Esophagus squamous epithelium (tissue), 5 donors: ENCODE results near the gene PTK7. TPM values are rescaled to one million over a fixed set of nuclear protein-coding genes. Genes with fewer than 3 reads are reported as not detected.

Source experiments
- DNase-seq: peaks from one replicate; lab custom pipeline; 2025; lab: John Stamatoyannopoulos, UW
- H3K27ac ChIP-seq, 4 donors: fragments of 200-600 bp; sonication (generic); one replicate each; pipeline ENCODE4 v1.5.1; 2016 to 2019; ENCODE audit warnings: mild to moderate bottlenecking in 1 of 4
- H3K27me3 ChIP-seq, 4 donors: fragments of 200-600 bp; sonication (generic); 1 replicate in 3 of 4; 2 replicates in 1 of 4; pipeline versions ENCODE4 v1.5.1 to v1.6.0; 2017 to 2021; ENCODE audit warnings: antibody characterized with exemption in 1 of 4
- H3K36me3 ChIP-seq, 3 donors: fragments of 200-600 bp; sonication (generic); one replicate each; pipeline ENCODE4 v1.5.1; 2016 to 2019
- H3K4me1 ChIP-seq, 3 donors: fragments of 200-600 bp; sonication (generic); one replicate each; pipeline ENCODE4 v1.5.1; 2017 to 2019
- H3K4me3 ChIP-seq, 4 donors: fragments of 200-600 bp; sonication (generic); 1 replicate in 3 of 4; 2 replicates in 1 of 4; pipeline ENCODE4 v1.5.1; 2016 to 2019; ENCODE audit warnings: mild to moderate bottlenecking in 2 of 4, moderate library complexity in 1 of 4
- H3K9me3 ChIP-seq, 3 donors: fragments of 200-600 bp; sonication (generic); one replicate each; pipeline ENCODE4 v1.5.1; 2016 to 2019
- CTCF ChIP-seq, 6 experiments: fragments of 450-650 bp in 4 of 6; fragments of 200-600 bp in 2 of 6; sonication (generic) in 2 of 6; IDR thresholded peaks; one replicate each; pipeline ENCODE4 v1.5.1; 2016 to 2019; ENCODE audit warnings: antibody characterized with exemption in 6 of 6, mild to moderate bottlenecking in 4 of 6, moderate library complexity in 4 of 6
- POLR2A ChIP-seq, 4 donors: fragments of 450-650 bp; IDR thresholded peaks; one replicate each; pipeline ENCODE4 v1.6.1; 2017; ENCODE audit warnings: antibody characterized with exemption in 4 of 4, mild to moderate bottlenecking in 4 of 4, moderate library complexity in 3 of 4
- WGBS, 2 donors: methylation state at CpG; one replicate each; pipeline ENCODE4 v1.1.5; 2018; 5-methylcytosine and 5-hydroxymethylcytosine counted together
- intact Hi-C: fragments of 100-400 bp; cut with DNase I; formaldehyde crosslinking; loops from one replicate; pipeline ENCODE4 v1.15.0; 2022
- total RNA-seq, 4 donors: library from RNA; depleted of rRNA; stranded (reverse); fragments of >200 nt; gene quantifications; one replicate each; pipeline ENCODE4 v1.1.0, GENCODE V29; 2016
- donor health status: DM: yes; HTN: yes; CAD: no.

Gene PTK7
- total RNA-seq, 4 donors from 2014 or later, result 30.6 to 44.1 (median 36.7) TPM

DNA sequence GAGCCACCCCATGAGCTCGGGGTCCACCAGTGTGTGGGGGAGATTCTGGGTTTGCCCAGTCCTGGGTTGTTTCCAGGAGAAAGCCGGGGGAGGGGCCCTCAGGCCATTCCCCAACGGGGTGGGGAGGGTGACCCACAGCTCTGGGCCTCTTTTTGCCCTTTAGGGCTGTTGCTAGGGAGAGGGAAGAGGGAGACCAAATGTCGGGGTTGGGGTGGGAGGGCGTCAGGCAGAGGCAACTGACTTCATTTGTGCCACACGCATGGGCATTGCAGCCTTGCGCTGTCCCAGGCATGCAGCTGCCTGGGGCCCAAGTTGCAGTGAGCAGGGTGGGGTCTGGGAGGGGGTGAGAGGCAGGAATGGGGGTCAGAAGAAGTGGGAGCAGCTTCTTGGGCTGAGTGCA, 103.9 kb downstream of the PTK7 start:
- intact Hi-C loops, result no loop called here
- H3K9me3 ChIP-seq, result no peaks in the 10 kb centered on the region
- H3K4me1 ChIP-seq, result peaks cover 2 to 53% (median 29%) of the 10 kb centered on the region in 3 donors
- TF ChIP-seq CTCF (IDR thresholded peaks at IDR 0.05) (no peak), POLR2A (IDR thresholded peaks at IDR 0.05) (no peak)
- H3K36me3 ChIP-seq, result peaks cover 8 to 68% (median 27%) of the 10 kb centered on the region in 3 donors
- DNase-seq, result no peak
- 82% methylated on average over 3 of the region's 7 CpGs; no CpG with 5 or more reads in 1 of the 2 donors for WGBS, 2 donors
- no peak overlapping the region for H3K4me3 ChIP-seq
- H3K27me3 ChIP-seq, result no peaks in the 10 kb centered on the region
- H3K27ac ChIP-seq, result peak overlapping the region in 1 of 4 donors; percentile 87

DNA sequence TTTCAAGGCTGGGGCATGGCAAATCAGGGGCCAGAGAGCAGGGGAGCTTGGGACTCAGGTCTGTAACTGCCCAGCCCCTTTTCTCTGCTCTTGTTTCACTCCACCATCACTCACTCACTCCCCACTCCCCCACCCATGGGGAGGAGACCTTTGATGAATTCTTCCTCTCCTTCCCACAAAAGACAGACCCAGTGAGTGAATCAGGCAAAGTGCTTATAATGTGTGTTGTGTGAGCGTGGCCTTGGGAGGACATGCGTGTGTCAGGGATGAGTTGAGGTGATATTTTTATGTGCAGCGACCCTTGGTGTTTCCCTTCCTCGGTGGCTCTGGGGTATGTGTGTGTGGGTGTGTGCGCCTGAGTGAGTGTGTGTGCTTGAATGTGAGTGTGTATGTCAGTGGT, 104.9 kb downstream of the PTK7 start:
- H3K27ac ChIP-seq, result peak overlapping the region in 3 of 4 donors; percentile 35 to 92 (median 87)
- no peaks in the 10 kb centered on the region for H3K9me3 ChIP-seq
- H3K4me1 ChIP-seq, result peaks cover 0 to 53% (median 25%) of the 10 kb centered on the region in 3 donors
- WGBS, 2 donors, result 61 to 63% methylated on average over 5 of the region's 5 CpGs
- DNase-seq, result no peak
- H3K27me3 ChIP-seq, result no peaks in the 10 kb centered on the region
- TF ChIP-seq POLR2A (IDR thresholded peaks at IDR 0.05) (no peak), CTCF (IDR thresholded peaks at IDR 0.05) (no peak)
- no peak overlapping the region for H3K4me3 ChIP-seq
- H3K36me3 ChIP-seq, result peaks cover 8 to 67% (median 22%) of the 10 kb centered on the region in 3 donors
- intact Hi-C loops, result no loop called here

GRCh38 chr6:43181621-43181941, 105.5 kb downstream of the PTK7 start:
- H3K27ac ChIP-seq, result peak overlapping the region; percentile 72 to 92 (median 88)
- intact Hi-C loops, result no loop called here
- no peak for DNase-seq
- H3K27me3 ChIP-seq, result no peaks in the 10 kb centered on the region
- peaks cover 8 to 67% (median 20%) of the 10 kb centered on the region in 3 donors for H3K36me3 ChIP-seq
- H3K4me1 ChIP-seq, result peaks cover 0 to 53% (median 31%) of the 10 kb centered on the region in 3 donors
- TF ChIP-seq CTCF (IDR thresholded peaks at IDR 0.05) (no peak), POLR2A (IDR thresholded peaks at IDR 0.05) (no peak)
- peak overlapping the region; percentile 53 to 87 (median 80) for H3K4me3 ChIP-seq
- H3K9me3 ChIP-seq, result no peaks in the 10 kb centered on the region
- WGBS, 2 donors, result 37 to 52% methylated on average over 8 to 9 of the region's 9 CpGs

DNA sequence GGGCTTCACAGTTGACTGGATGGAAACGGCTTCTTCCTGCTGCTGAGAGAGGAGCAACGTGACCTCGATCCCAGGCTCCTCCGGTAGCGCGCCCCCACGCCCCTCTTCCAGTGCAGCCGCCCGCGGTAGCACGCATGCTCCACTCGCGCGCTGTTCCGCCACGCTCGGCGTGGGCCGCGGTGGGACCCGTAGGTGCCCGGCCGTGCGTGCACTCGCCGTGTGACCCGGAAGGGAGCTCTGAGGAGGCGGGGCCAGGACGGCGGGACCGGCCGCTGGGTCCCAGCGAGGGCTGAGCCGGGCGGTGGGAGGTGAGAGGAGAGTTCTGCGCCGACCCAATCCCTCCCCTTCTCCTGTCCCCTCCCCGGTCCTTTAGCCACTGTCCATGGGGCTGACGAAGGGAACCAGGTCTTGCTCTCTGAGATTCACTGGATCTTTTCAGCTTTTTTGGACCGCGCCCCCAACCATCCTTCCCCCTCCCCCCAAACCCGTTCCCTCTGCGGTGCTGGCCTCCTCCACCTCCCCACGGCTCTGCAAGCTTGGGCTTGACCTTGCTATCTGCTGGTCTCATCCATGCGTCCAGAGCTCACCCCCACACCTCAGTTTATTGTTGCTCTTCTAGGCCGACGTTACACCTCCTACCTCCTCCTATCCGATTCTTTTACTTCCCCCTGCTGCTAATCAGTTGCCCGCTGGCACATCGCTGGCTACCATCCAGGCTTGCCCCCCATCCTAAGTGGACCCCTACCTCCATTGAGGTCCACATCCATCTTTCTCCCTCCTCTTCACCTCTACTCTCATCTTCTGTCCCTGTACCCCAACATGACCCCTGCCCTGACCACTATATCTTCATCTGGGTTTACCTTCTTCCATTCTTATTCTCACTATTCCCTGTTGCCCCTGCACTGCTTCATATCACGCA, 106.1 kb downstream of the PTK7 start, which contains the start of gene CUL9:
CUL9 (plus strand) TSS at position 255 of the 919 bp plus-strand sequence. CDS start 2,115 bp downstream, outside the sequence.
- intact Hi-C loops, result no loop called here
- peak; percentile 34 for DNase-seq
- Histone ChIP-seq H3K27me3 (no peaks in the 10 kb centered on the region), H3K27ac (peak within 1 kb of the TSS; percentile 72 to 92 (median 88)), H3K4me3 (peak within 1 kb of the TSS; percentile 53 to 87 (median 80)), H3K9me3 (no peaks in the 10 kb centered on the region), H3K36me3 (peaks cover 8 to 67% (median 20%) of the 10 kb centered on the region in 3 donors), H3K4me1 (peaks cover 5 to 59% (median 35%) of the 10 kb centered on the region in 3 donors)
- TF ChIP-seq POLR2A (IDR thresholded peaks at IDR 0.05) (peak in 3 of 4 donors; percentile 44 to 81 (median 61)), CTCF (IDR thresholded peaks at IDR 0.05) (peak in 1 of 6 experiments; percentile 37)
- 2 to 3% methylated on average over 17 to 18 of the region's 51 CpGs for WGBS, 2 donors

- H3K27ac ChIP-seq, result no peak overlapping the region
- no peaks in the 10 kb centered on the region for H3K27me3 ChIP-seq
- TF ChIP-seq POLR2A (IDR thresholded peaks at IDR 0.05) (no peak), CTCF (IDR thresholded peaks at IDR 0.05) (no peak)
- H3K4me3 ChIP-seq, result no peak overlapping the region
- intact Hi-C loops, result no loop called here
- peaks cover 7 to 71% (median 37%) of the 10 kb centered on the region in 3 donors for H3K4me1 ChIP-seq
- DNase-seq, result no peak
- H3K9me3 ChIP-seq, result no peaks in the 10 kb centered on the region
- peaks cover 8 to 67% (median 19%) of the 10 kb centered on the region in 3 donors for H3K36me3 ChIP-seq
- 98 to 99% methylated on average over 4 of the region's 4 CpGs for WGBS, 2 donors
These were observed 107.3 kb downstream of the PTK7 start for GRCh38 chr6:43183441-43183840.
